Sigmoid colon (tissue), 7 donors: ENCODE measurements around the gene CACNA2D3. TPM values are rescaled to one million over a fixed set of nuclear protein-coding genes. Genes with fewer than 3 reads are reported as not detected.

Experiments used
- DNase-seq: peaks from one replicate; pipeline ENCODE4 v3.0.0-alpha.2; 2019
- H3K27ac ChIP-seq, 4 donors: fragments of 200-600 bp; sonication (generic); one replicate each; pipeline ENCODE4 v1.5.1; 2016 to 2019; ENCODE audit warnings: mild to moderate bottlenecking in 1 of 4
- H3K27me3 ChIP-seq, 3 donors: fragments of 200-600 bp; sonication (generic); one replicate each; pipeline ENCODE4 v1.5.1; 2019; ENCODE audit warnings: mild to moderate bottlenecking in 1 of 3
- H3K36me3 ChIP-seq, 4 donors: fragments of 200-600 bp; sonication (generic); one replicate each; pipeline ENCODE4 v1.5.1; 2016 to 2019
- H3K4me1 ChIP-seq, 4 donors: fragments of 200-600 bp; sonication (generic); one replicate each; pipeline ENCODE4 v1.5.1; 2017 to 2019
- H3K4me3 ChIP-seq, 4 donors: fragments of 200-600 bp; sonication (generic); one replicate each; pipeline ENCODE4 v1.5.1; 2017 to 2019; ENCODE audit warnings: mild to moderate bottlenecking in 2 of 4, moderate library complexity in 1 of 4
- H3K9me3 ChIP-seq, 4 donors: fragments of 200-600 bp in 3 of 4; sonication (generic) in 3 of 4; one replicate each; pipeline versions ENCODE4 v1.5.1 to v1.6.1; 2013 to 2019
- CTCF ChIP-seq, 4 experiments: fragments of 450-650 bp in 3 of 4; fragments of 200-600 bp in 1 of 4; IDR thresholded peaks; one replicate each; pipeline ENCODE4 v1.5.1; 2016 to 2019; ENCODE audit warnings: antibody characterized with exemption in 4 of 4, mild to moderate bottlenecking in 3 of 4, moderate library complexity in 2 of 4
- EP300 ChIP-seq, 4 donors: sonication (generic); formaldehyde crosslinking; IDR thresholded peaks; one replicate each; pipeline ENCODE4 v1.6.1; 2017; ENCODE audit warnings: antibody characterized with exemption in 4 of 4
- POLR2A ChIP-seq, 2 donors: fragments of 450-650 bp; IDR thresholded peaks; one replicate each; pipeline ENCODE4 v1.6.1; 2016; ENCODE audit warnings: antibody characterized with exemption in 2 of 2, mild to moderate bottlenecking in 2 of 2, moderate library complexity in 2 of 2
- POLR2AphosphoS5 ChIP-seq, 4 donors: sonication (generic); formaldehyde crosslinking; IDR thresholded peaks; one replicate each; pipeline ENCODE4 v1.6.1; 2017; ENCODE audit warnings: antibody characterized with exemption in 4 of 4
- WGBS, 2 donors: extraction: QIAGEN DNeasy Blood & Tissue Kit; methylation state at CpG; one replicate each; pipeline ENCODE4 v1.1.7; 2013; 5-methylcytosine and 5-hydroxymethylcytosine counted together
- intact Hi-C: fragments of 100-400 bp; cut with DNase I; formaldehyde crosslinking; loops from one replicate; pipeline ENCODE4 v1.15.1; 2023
- polyA plus RNA-seq, 3 donors: library from polyadenylated mRNA; stranded (reverse); fragments of 200-250 nt; gene quantifications; one replicate each; pipeline ENCODE4 v1.2.3, GENCODE V29; 2013
- total RNA-seq, 4 donors: library from RNA; depleted of rRNA; stranded (reverse); fragments of >200 nt; gene quantifications; one replicate each; pipeline ENCODE4 v1.1.0, GENCODE V29; 2016
- donor health status: healthy with polysubstance abuse.
- donor health status: Bipolar disorder and iron deficiency.
- donor health status: healthy.

The CACNA2D3 gene
- total and polyA plus RNA-seq, 7 donors = 0.32 to 10.2 (median 4.8) TPM; not detected in 1

- TF ChIP-seq EP300 (IDR thresholded peaks at IDR 0.05) (no peak), POLR2A (IDR thresholded peaks at IDR 0.05) (no peak), POLR2AphosphoS5 (IDR thresholded peaks at IDR 0.05) (no peak), CTCF (IDR thresholded peaks at IDR 0.05) (no peak)
- H3K9me3 ChIP-seq = peaks cover 0 to 7% (median under 1%) of the 10 kb centered on the region in 4 donors
These were observed 354.5 kb downstream of the CACNA2D3 start for GRCh38 chr3:54476891-54477290.

GRCh38 chr3:54481606-54482365 is 359.4 kb downstream of the CACNA2D3 start:
- WGBS, 2 donors = 69 to 77% methylated on average over 8 of the region's 8 CpGs
- Histone ChIP-seq H3K27me3 (no peaks in the 10 kb centered on the region), H3K36me3 (no peaks in the 10 kb centered on the region), H3K9me3 (no peaks in the 10 kb centered on the region), H3K4me3 (no peak overlapping the region), H3K27ac (no peak overlapping the region), H3K4me1 (no peaks in the 10 kb centered on the region)
- intact Hi-C loops = no loop called here
- no peak for TF ChIP-seq EP300 (IDR thresholded peaks at IDR 0.05)
- DNase-seq = no peak

More at GRCh38 chr3:54476891-54477290, 354.5 kb downstream of the CACNA2D3 start:
- H3K27me3 ChIP-seq = no peaks in the 10 kb centered on the region
- intact Hi-C loops = no loop called here
- no peaks in the 10 kb centered on the region for H3K4me1 ChIP-seq
- no peak for DNase-seq
- H3K27ac ChIP-seq = no peak overlapping the region
- H3K36me3 ChIP-seq = no peaks in the 10 kb centered on the region
- no peak overlapping the region for H3K4me3 ChIP-seq

GRCh38 chr3:54484334-54484733 is 362.0 kb downstream of the CACNA2D3 start:
- no peak for TF ChIP-seq CTCF (IDR thresholded peaks at IDR 0.05)
- TF ChIP-seq EP300 (IDR thresholded peaks at IDR 0.05) = no peak
- no peak for TF ChIP-seq POLR2A (IDR thresholded peaks at IDR 0.05)
- TF ChIP-seq POLR2AphosphoS5 (IDR thresholded peaks at IDR 0.05) = no peak
- Histone ChIP-seq H3K36me3 (no peaks in the 10 kb centered on the region), H3K27ac (no peak overlapping the region), H3K27me3 (no peaks in the 10 kb centered on the region), H3K4me3 (no peak overlapping the region), H3K4me1 (no peaks in the 10 kb centered on the region), H3K9me3 (no peaks in the 10 kb centered on the region)
- no peak for DNase-seq
- intact Hi-C loops = no loop called here
- 91% methylated on average over 6 of the region's 6 CpGs for WGBS, 2 donors

- no peaks in the 10 kb centered on the region for H3K4me1 ChIP-seq
- no peaks in the 10 kb centered on the region for H3K36me3 ChIP-seq
- no peaks in the 10 kb centered on the region for H3K27me3 ChIP-seq
- H3K4me3 ChIP-seq = no peak overlapping the region
- no peak for TF ChIP-seq EP300 (IDR thresholded peaks at IDR 0.05)
- TF ChIP-seq POLR2A (IDR thresholded peaks at IDR 0.05) = no peak
- TF ChIP-seq CTCF (IDR thresholded peaks at IDR 0.05) = no peak
- no peak for TF ChIP-seq POLR2AphosphoS5 (IDR thresholded peaks at IDR 0.05)
- H3K27ac ChIP-seq = no peak overlapping the region
- intact Hi-C loops = no loop called here
- H3K9me3 ChIP-seq = no peaks in the 10 kb centered on the region
- no peak for DNase-seq
- WGBS, 2 donors = 85 to 87% methylated on average over 1 of the region's 1 CpG
These were observed 364.0 kb downstream of the CACNA2D3 start for GRCh38 chr3:54486317-54486716.

- intact Hi-C loops = no loop called here
- Histone ChIP-seq H3K27me3 (no peaks in the 10 kb centered on the region), H3K4me3 (no peak overlapping the region), H3K4me1 (no peaks in the 10 kb centered on the region), H3K27ac (no peak overlapping the region), H3K9me3 (no peaks in the 10 kb centered on the region), H3K36me3 (no peaks in the 10 kb centered on the region)
- TF ChIP-seq POLR2A (IDR thresholded peaks at IDR 0.05) (no peak), EP300 (IDR thresholded peaks at IDR 0.05) (no peak), CTCF (IDR thresholded peaks at IDR 0.05) (no peak), POLR2AphosphoS5 (IDR thresholded peaks at IDR 0.05) (no peak)
- no peak for DNase-seq
- 90 to 92% methylated on average over 5 of the region's 5 CpGs for WGBS, 2 donors
These were observed 365.9 kb downstream of the CACNA2D3 start for GRCh38 chr3:54488297-54488696.
